ENCODE data around the gene OR52M1.

DNA sequence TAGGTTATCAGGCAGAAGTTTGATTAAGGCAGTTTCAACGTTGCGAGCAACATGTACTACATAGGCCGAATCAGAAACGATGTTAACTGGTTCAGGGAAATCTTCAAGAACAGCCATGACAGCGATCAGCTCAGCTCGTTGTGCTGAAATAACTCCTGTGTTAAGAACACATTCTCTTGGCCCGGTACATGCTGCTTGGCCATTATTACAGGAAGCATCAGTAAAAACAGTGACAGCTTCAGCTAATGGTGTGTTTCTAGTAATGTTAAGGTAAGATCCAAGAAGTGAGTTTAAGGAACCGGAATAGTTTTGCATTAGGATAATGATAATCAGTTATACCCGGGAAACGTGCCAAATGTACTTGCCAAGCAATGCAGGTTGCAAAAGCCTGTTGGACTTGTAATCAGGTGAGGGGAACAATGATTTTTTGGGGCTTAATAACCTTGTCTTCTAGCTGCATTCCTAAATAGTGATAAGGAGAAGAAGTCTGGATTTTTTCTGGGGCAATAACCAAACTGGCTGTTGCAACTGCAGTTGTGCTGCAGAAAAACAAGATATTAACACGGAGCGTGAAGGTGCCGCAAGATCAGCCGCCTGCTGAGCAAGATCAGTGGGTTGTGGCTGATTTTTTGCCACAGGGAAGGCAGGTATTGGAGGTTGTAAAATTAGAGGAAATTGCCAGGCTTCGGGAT is 48.3 kb upstream of the OR52M1 start:
- TF ChIP-seq, protein P1, sequence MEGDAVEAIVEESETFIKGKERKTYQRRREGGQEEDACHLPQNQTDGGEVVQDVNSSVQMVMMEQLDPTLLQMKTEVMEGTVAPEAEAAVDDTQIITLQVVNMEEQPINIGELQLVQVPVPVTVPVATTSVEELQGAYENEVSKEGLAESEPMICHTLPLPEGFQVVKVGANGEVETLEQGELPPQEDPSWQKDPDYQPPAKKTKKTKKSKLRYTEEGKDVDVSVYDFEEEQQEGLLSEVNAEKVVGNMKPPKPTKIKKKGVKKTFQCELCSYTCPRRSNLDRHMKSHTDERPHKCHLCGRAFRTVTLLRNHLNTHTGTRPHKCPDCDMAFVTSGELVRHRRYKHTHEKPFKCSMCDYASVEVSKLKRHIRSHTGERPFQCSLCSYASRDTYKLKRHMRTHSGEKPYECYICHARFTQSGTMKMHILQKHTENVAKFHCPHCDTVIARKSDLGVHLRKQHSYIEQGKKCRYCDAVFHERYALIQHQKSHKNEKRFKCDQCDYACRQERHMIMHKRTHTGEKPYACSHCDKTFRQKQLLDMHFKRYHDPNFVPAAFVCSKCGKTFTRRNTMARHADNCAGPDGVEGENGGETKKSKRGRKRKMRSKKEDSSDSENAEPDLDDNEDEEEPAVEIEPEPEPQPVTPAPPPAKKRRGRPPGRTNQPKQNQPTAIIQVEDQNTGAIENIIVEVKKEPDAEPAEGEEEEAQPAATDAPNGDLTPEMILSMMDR (IDR thresholded peaks at IDR 0.05 in 2 of 3, conservative IDR thresholded peaks at IDR 0.05 in 1 of 3; ENCODE audit: borderline replicate concordance in 1 of 3, insufficient read depth in 1 of 3, low read depth in 2 of 3, low read length in 2 of 3): no peak
- TF ChIP-seq RAD21 (IDR thresholded peaks at IDR 0.05; ENCODE audit: low read depth) (no peak), POLR2A (IDR thresholded peaks at IDR 0.05; ENCODE audit: borderline replicate concordance, extremely low read depth, insufficient read depth, insufficient read length) (no peak), EGR1 (IDR thresholded peaks at IDR 0.05; ENCODE audit: low read depth) (no peak)
- TF ChIP-seq, protein P2, sequence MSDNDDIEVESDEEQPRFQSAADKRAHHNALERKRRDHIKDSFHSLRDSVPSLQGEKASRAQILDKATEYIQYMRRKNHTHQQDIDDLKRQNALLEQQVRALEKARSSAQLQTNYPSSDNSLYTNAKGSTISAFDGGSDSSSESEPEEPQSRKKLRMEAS (IDR thresholded peaks at IDR 0.05): no peak
